CD4-positive, alpha-beta T cell treated with Interleukin-12 subunit alpha and Interleukin-12 subunit beta, for 1 hour (primary cell): ENCODE measurements around the gene GPR107.

Experiments used
- DNase-seq: peaks from one replicate; pipeline ENCODE4 v3.0.0-alpha.2; 2020

GPR107 gene

DNA sequence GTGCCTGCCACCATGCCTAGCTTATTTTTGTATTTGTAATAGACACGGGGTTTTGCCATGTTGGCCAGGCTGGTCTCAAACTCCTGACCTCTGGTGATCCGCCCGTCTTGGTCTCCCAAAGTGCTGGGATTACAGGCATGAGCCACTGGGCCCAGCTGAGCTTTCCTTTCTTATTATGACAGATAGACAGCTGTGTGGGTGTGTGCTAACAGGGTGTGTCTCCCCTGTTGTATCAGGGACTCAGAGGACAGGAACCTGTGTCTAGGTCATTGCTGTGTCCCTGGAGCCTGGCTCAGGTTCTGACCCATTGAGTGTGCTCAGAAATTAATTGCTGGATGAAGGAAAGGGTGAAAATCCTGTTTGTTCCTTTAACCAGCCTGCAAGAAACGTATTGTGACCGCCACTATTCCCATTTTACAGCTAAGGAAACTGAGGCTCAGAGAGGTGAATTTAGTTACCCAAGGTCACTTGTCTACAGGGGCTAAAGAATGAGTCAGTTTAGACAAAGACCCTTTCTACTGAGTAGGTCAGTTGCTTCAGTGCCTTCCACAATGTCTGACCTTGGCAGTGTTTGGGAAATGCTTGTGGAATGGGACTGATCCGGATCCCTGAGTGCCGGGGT, 135.3 kb downstream of the GPR107 start:
- DNase-seq: no peak
